ENCODE measurements around the gene GTF2H4.

Gene GTF2H4

DNA sequence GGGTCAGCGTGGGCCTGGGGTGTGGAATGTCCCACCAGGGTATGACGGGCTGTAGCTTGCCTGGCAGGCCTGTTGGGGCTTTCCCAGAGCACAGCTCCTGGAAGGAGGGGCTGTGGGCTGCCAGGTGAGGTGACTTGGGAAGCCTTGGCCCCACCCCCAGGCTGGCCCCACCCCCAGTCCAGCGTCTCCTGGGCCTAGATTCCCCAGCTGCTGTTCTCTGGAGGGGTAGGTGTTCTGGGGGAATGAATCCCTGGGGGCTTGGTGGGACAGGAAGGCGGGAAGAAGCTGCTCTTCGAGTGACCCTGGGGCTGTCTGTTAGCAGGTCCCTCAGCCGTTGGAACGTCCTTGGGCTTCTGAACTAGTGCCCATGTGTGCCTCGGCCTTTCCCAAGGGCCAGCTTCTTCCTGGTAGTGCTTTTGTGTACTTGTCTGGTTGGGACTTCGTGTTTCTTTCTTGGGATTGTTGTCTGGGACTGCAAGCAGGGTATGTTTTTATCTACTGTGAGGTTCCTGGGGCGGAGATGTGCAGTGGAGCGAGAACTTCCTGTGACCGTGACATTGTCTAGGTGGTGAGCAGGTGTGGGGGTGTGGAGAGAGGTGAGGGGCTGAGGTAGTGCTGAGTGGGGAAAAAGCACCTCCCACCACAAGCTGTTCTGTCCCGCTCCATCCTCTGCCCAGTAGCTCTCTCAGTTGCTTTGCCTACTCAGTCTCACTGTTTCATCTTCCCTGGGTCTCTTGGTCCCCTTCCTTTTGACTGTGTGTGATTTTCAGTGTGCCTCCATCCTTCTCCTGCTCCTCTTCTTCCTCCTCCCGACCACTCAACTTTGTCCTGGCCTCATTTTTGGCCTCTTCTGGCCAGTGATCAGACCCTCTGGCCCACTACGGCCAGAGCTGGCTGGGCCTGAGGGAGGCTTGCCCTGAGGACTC, 25.0 kb upstream of the GTF2H4 start:
- Histone ChIP-seq H3K4me3 (IDR thresholded peaks at IDR 0.05; ENCODE audit: insufficient read depth, low read depth, low read length) (no peak overlapping the region), H4K20me1 (ENCODE audit: insufficient read depth) (no peaks in the 10 kb centered on the region), H3K27me3 (ENCODE audit: insufficient read depth, low read depth) (peaks cover 13% of the 10 kb centered on the region; the same call in 1 of the 2 replicates), H3K79me2 (ENCODE audit: insufficient read depth, low read depth) (no peaks in the 10 kb centered on the region), H3K36me3 (ENCODE audit: insufficient read depth) (no peaks in the 10 kb centered on the region), H3K4me1 (ENCODE audit: low read depth, poor library complexity, severe bottlenecking) (peaks cover 6% of the 10 kb centered on the region), H2AFZ (ENCODE audit: low read depth) (no peak overlapping the region), H3K27ac (no peak overlapping the region), H3K9ac (no peak overlapping the region), H3K4me2 (no peak overlapping the region; the same call in 1 of the 2 replicates)
- TF ChIP-seq, protein P1, sequence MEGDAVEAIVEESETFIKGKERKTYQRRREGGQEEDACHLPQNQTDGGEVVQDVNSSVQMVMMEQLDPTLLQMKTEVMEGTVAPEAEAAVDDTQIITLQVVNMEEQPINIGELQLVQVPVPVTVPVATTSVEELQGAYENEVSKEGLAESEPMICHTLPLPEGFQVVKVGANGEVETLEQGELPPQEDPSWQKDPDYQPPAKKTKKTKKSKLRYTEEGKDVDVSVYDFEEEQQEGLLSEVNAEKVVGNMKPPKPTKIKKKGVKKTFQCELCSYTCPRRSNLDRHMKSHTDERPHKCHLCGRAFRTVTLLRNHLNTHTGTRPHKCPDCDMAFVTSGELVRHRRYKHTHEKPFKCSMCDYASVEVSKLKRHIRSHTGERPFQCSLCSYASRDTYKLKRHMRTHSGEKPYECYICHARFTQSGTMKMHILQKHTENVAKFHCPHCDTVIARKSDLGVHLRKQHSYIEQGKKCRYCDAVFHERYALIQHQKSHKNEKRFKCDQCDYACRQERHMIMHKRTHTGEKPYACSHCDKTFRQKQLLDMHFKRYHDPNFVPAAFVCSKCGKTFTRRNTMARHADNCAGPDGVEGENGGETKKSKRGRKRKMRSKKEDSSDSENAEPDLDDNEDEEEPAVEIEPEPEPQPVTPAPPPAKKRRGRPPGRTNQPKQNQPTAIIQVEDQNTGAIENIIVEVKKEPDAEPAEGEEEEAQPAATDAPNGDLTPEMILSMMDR (conservative IDR thresholded peaks at IDR 0.05; ENCODE audit: low read depth, low read length) = no peak

DNA sequence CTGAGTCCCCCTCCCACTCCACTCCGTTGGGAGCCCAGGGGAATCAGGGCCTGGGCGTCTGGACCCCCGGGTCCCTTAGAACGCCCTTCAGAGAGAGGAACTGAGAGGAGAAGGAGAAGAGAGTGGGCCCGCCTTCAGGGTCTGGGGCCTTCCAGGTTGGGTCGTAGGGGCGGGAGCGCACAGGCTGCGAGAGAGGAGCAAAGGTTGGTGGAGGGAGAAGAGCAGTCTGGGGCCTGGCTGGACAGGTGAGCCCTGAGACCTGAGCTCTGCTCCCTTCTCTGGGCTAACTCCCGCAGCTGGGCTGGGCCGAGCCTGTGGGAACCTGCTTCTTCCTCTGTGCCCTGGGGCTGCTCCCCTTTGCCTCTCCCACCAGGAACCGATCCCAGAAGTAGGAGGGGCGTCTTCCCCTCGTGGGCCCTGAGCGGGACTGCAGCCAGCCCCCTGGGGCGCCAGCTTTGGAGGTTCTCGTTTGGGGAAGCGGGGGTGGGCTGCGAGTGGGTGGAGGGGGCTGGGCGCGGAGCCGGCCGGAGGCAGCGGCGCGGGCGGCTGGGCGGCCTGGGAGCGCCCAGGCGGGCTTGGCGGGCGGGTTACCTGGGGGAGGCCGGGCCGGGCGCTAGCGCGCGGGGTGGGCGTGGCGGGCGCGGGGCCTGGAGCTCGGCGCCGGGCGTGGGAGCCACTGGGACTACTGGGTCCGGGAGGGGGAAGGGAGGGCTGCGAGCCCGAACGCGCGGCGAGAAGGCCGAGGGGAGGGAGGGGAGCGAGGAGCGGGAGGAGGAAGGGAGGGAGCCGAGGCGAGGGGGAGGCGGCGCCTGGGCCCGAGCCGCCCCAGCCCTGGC, 24.1 kb upstream of the GTF2H4 start, which contains the start of gene DDR1:
Gene DDR1 (plus strand): TSS at position 835 of the 836 bp plus-strand sequence. CDS start 4,211 bp downstream, outside the sequence.
- Histone ChIP-seq H3K79me2 (ENCODE audit: insufficient read depth, low read depth) (no peaks in the 10 kb centered on the region), H4K20me1 (ENCODE audit: insufficient read depth) (no peaks in the 10 kb centered on the region), H3K27ac (no peak within 1 kb of the TSS), H3K36me3 (ENCODE audit: insufficient read depth) (no peaks in the 10 kb centered on the region), H3K4me2 (peak within 1 kb of the TSS; percentile 70), H3K27me3 (ENCODE audit: insufficient read depth, low read depth) (peaks cover 13% of the 10 kb centered on the region; the same call in 1 of the 2 replicates), H3K9ac (peak within 1 kb of the TSS; percentile 9; the same call in 1 of the 2 replicates), H2AFZ (ENCODE audit: low read depth) (peak within 1 kb of the TSS; percentile 76), H3K4me1 (ENCODE audit: low read depth, poor library complexity, severe bottlenecking) (peaks cover 5% of the 10 kb centered on the region), H3K4me3 (IDR thresholded peaks at IDR 0.05; ENCODE audit: insufficient read depth, low read depth, low read length) (no peak within 1 kb of the TSS)
- TF ChIP-seq, protein P1 (conservative IDR thresholded peaks at IDR 0.05; ENCODE audit: low read depth, low read length) = no peak

DNA sequence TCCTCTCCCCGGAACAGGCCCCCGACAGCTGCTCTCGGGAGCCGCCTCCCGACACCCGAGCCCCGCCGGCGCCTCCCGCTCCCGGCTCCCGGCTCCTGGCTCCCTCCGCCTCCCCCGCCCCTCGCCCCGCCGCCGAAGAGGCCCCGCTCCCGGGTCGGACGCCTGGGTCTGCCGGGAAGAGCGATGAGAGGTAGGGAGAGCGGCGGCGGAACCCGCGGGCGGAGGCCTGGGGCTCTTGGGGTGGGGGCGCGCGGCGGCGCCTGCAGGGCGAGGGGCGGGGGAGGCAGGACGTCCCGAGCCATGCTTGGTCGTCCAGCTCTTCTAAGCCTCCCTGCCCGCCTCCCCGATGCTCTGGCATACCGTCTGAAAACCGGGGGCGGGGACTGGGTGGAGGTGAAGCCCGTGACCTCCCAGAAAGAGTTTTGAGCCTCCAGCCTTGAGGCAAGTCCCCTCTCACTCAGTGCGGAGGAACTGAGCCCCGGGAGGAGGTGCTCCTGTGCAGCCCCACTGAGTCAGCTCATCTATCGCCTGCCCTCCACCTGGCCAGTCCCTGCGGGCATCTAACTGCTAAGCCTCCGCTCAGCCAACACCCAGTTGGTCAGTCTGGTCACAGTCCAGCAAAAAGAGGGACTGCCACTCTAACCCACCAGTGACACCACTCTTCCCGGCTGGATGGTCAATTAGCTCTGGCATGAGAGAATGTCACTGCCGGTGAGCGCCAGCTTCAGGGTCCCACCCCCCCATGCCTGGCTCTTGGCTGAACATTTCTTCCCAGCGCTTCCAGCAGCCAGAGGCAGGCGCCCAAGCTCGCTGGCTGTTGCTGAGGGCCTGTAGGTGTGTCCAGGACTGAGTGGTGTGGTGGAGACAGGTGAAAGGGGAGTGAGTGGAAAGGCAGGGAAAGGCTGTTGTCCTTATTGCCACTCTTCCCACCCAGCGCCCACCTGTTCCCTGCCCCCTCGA, 23.2 kb upstream of the GTF2H4 start:
- H3K4me3 ChIP-seq (IDR thresholded peaks at IDR 0.05; ENCODE audit: insufficient read depth, low read depth, low read length) = no peak overlapping the region
- H3K27me3 ChIP-seq (ENCODE audit: insufficient read depth, low read depth) = peaks cover 13% of the 10 kb centered on the region; the same call in 1 of the 2 replicates
- no peak overlapping the region for H3K27ac ChIP-seq
- TF ChIP-seq, protein P1 (conservative IDR thresholded peaks at IDR 0.05; ENCODE audit: low read depth, low read length) = no peak
- H3K4me2 ChIP-seq = peak overlapping the region; percentile 70
- no peaks in the 10 kb centered on the region for H4K20me1 ChIP-seq (ENCODE audit: insufficient read depth)
- H3K9ac ChIP-seq = peak overlapping the region; percentile 9; the same call in 1 of the 2 replicates
- H2AFZ ChIP-seq (ENCODE audit: low read depth) = peak overlapping the region; percentile 76
- H3K36me3 ChIP-seq (ENCODE audit: insufficient read depth) = no peaks in the 10 kb centered on the region
- peaks cover 5% of the 10 kb centered on the region for H3K4me1 ChIP-seq (ENCODE audit: low read depth, poor library complexity, severe bottlenecking)
- no peaks in the 10 kb centered on the region for H3K79me2 ChIP-seq (ENCODE audit: insufficient read depth, low read depth)

All from KMS-11 (cell line).